Transverse colon (tissue), 4 donors: Measurements from ENCODE around the gene WIPF1. TPM values are rescaled to one million over a fixed set of nuclear protein-coding genes. Genes with fewer than 3 reads are reported as not detected.

Experiments
- DNase-seq: peaks from one replicate; pipeline ENCODE4 v3.0.0-alpha.2; 2019
- H3K27ac ChIP-seq, 4 donors: fragments of 200-600 bp; sonication (generic); 2 replicates each; pipeline ENCODE4 v1.5.1; 2016 to 2018; ENCODE audit warnings: inconsistent platforms in 4 of 4
- H3K27me3 ChIP-seq: fragments of 200-600 bp; sonication (generic); 2 replicates; pipeline ENCODE4 v1.5.1; 2017; ENCODE audit warnings: inconsistent platforms
- H3K36me3 ChIP-seq, 4 donors: fragments of 200-600 bp; sonication (generic); 2 replicates each; pipeline ENCODE4 v1.5.1; 2017 to 2019; ENCODE audit warnings: inconsistent platforms in 4 of 4
- H3K4me1 ChIP-seq, 4 donors: fragments of 200-600 bp; sonication (generic); 2 replicates each; pipeline ENCODE4 v1.5.1; 2017 to 2020; ENCODE audit warnings: inconsistent platforms in 4 of 4
- H3K4me3 ChIP-seq, 4 donors: fragments of 200-600 bp; sonication (generic); 1 replicate in 1 of 4; 2 replicates in 3 of 4; pipeline versions ENCODE4 v1.5.1 to v1.6.1; 2017 to 2019; ENCODE audit warnings: inconsistent platforms in 4 of 4
- H3K9me3 ChIP-seq, 2 donors: fragments of 200-600 bp; sonication (generic); 2 replicates each; pipeline ENCODE4 v1.5.1; 2017 to 2019; ENCODE audit warnings: inconsistent platforms in 2 of 2
- EP300 ChIP-seq: sonication (generic); formaldehyde crosslinking; IDR thresholded peaks from one replicate; pipeline ENCODE4 v1.6.1; 2017; ENCODE audit warnings: antibody characterized with exemption, low read depth
- POLR2A ChIP-seq: fragments of 450-650 bp; IDR thresholded peaks from one replicate; pipeline ENCODE4 v1.6.1; 2016; ENCODE audit warnings: antibody characterized with exemption, mild to moderate bottlenecking, moderate library complexity
- POLR2AphosphoS5 ChIP-seq, 3 donors: sonication (generic); formaldehyde crosslinking; IDR thresholded peaks; one replicate each; pipeline ENCODE4 v1.6.1; 2016; ENCODE audit warnings: antibody characterized with exemption in 3 of 3
- WGBS, 2 donors: methylation state at CpG; one replicate each; pipeline ENCODE4 v1.1.5; 2018; ENCODE audit warnings: low coverage in 1 of 2; 5-methylcytosine and 5-hydroxymethylcytosine counted together
- in situ Hi-C, 4 donors: fragments of 200-750 bp; cut with MboI; loops; one replicate each; pipeline versions ENCODE4 v1.15.0 to v1.15.1; 2017; ENCODE audit warnings: low sequenced_read_pairs in 3 of 4, low pct_ligation_motif_present in 1 of 4, low pct_unique_long_range_greater_than_20kb in 1 of 4
- intact Hi-C: fragments of 100-400 bp; cut with DNase I; formaldehyde crosslinking; loops from one replicate; pipeline ENCODE4 v1.15.1; 2023; ENCODE audit warnings: low total_unique reads
- total RNA-seq, 4 donors: library from RNA; depleted of rRNA; stranded (reverse); fragments of >200 nt; gene quantifications; one replicate each; pipeline ENCODE4 v1.1.0, GENCODE V29; 2016
- TF ChIP-seq, protein P1 (sequence below), 5 experiments: fragments of 200-600 bp in 3 of 5; fragments of 450-650 bp in 2 of 5; sonication (generic) in 3 of 5; IDR thresholded peaks; 1 replicate in 2 of 5; 2 replicates in 3 of 5; pipeline ENCODE4 v1.5.1; 2016 to 2017; ENCODE audit warnings: antibody characterized with exemption in 5 of 5, inconsistent platforms in 3 of 5, mild to moderate bottlenecking in 2 of 5, moderate library complexity in 1 of 5

Gene WIPF1
- total RNA-seq, 4 donors from 2014 or later = 8.5 to 32.6 (median 16.1) TPM

GRCh38 chr2:174611006-174611405 is 13.4 kb upstream of the WIPF1 start:
- Histone ChIP-seq H3K4me3 (no peak overlapping the region), H3K27ac (peak overlapping the region in 2 of 4 donors; percentile 1 to 8), H3K4me1 (peaks cover 17 to 73% (median 41%) of the 10 kb centered on the region in 4 donors), H3K9me3 (no peaks in the 10 kb centered on the region), H3K36me3 (no peaks in the 10 kb centered on the region), H3K27me3 (no peaks in the 10 kb centered on the region)
- 68 to 100% methylated on average over 2 to 4 of the region's 4 CpGs for WGBS, 2 donors
- DNase-seq = no peak
- intact Hi-C loops = loop anchor here (10.0 kb wide), 1 partner anchor 74 kb away; no protein-coding TSS in a partner anchor
- in situ Hi-C loops = no loop called here
- no peak for TF ChIP-seq POLR2AphosphoS5 (IDR thresholded peaks at IDR 0.05)

DNA sequence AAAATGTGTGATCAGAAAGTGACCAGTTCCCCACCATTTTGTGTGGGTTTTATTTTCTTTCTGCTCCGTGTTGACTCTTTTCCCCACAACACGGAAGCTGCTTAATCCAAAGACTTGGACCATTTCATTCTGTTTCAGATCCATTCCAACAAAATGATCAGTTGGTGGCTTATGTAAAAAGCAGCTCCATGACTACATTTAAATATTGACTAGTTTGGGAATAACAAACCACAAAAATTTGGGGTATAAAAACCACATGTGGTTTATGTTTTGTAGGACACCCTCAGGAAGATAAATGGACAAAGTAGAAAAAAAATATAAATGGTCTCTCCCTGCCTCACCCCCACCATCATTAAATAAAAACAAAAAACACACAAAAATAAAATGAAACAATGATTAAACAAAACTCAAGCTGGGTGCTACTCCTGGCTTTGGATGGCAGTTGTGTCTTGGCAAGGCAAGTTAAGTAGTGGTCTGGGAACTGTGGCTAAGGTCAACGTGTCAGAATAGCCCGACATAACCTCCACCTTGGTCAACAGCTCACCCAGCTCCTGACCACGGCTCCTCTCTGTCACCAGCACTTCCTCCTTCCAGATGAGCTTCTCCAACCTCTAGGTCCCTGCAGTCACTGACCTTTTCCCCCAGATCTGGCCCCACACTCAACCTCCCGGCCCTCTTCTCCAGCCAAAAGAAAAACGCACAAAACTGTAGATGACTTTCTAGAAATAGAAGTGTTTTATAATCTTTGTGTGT is 12.8 kb upstream of the WIPF1 start:
- 40 to 66% methylated on average over 2 to 7 of the region's 7 CpGs for WGBS, 2 donors
- Histone ChIP-seq H3K4me1 (peaks cover 17 to 73% (median 41%) of the 10 kb centered on the region in 4 donors), H3K27ac (peak overlapping the region in 2 of 4 donors; percentile 1 to 8)

GRCh38 chr2:174609261-174609660 is 11.7 kb upstream of the WIPF1 start:
- DNase-seq = no peak
- Histone ChIP-seq H3K27ac (no peak overlapping the region), H3K27me3 (no peaks in the 10 kb centered on the region), H3K36me3 (no peaks in the 10 kb centered on the region), H3K4me3 (no peak overlapping the region), H3K9me3 (no peaks in the 10 kb centered on the region), H3K4me1 (peaks cover 17 to 61% (median 37%) of the 10 kb centered on the region in 4 donors)
- 83 to 90% methylated on average over 1 to 4 of the region's 4 CpGs for WGBS, 2 donors
- intact Hi-C loops = no loop called here
- TF ChIP-seq POLR2A = no peak
- no peak for TF ChIP-seq EP300
- TF ChIP-seq POLR2AphosphoS5 (IDR thresholded peaks at IDR 0.05) = no peak
- TF ChIP-seq, protein P1, sequence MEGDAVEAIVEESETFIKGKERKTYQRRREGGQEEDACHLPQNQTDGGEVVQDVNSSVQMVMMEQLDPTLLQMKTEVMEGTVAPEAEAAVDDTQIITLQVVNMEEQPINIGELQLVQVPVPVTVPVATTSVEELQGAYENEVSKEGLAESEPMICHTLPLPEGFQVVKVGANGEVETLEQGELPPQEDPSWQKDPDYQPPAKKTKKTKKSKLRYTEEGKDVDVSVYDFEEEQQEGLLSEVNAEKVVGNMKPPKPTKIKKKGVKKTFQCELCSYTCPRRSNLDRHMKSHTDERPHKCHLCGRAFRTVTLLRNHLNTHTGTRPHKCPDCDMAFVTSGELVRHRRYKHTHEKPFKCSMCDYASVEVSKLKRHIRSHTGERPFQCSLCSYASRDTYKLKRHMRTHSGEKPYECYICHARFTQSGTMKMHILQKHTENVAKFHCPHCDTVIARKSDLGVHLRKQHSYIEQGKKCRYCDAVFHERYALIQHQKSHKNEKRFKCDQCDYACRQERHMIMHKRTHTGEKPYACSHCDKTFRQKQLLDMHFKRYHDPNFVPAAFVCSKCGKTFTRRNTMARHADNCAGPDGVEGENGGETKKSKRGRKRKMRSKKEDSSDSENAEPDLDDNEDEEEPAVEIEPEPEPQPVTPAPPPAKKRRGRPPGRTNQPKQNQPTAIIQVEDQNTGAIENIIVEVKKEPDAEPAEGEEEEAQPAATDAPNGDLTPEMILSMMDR (IDR thresholded peaks at IDR 0.05) = no peak
- in situ Hi-C loops = no loop called here

More for the DNA sequence above, 12.8 kb upstream of the WIPF1 start:
- TF ChIP-seq POLR2A = no peak
- TF ChIP-seq, protein P1 (IDR thresholded peaks at IDR 0.05) = no peak
- no peak for TF ChIP-seq POLR2AphosphoS5 (IDR thresholded peaks at IDR 0.05)
- no peak for TF ChIP-seq EP300
- DNase-seq = no peak
- intact Hi-C loops (loop anchor here (10.0 kb wide), 1 partner anchor 74 kb away; no protein-coding TSS in a partner anchor), in situ Hi-C loops (no loop called here)
- Histone ChIP-seq H3K9me3 (no peaks in the 10 kb centered on the region), H3K4me3 (no peak overlapping the region), H3K27me3 (no peaks in the 10 kb centered on the region), H3K36me3 (no peaks in the 10 kb centered on the region)

- Histone ChIP-seq H3K4me1 (peaks cover 17 to 57% (median 33%) of the 10 kb centered on the region in 4 donors), H3K36me3 (no peaks in the 10 kb centered on the region), H3K27me3 (no peaks in the 10 kb centered on the region), H3K27ac (peak overlapping the region in 1 of 4 donors; percentile 63), H3K4me3 (no peak overlapping the region), H3K9me3 (no peaks in the 10 kb centered on the region)
- TF ChIP-seq, protein P1 (IDR thresholded peaks at IDR 0.05) = no peak
- no peak for TF ChIP-seq POLR2A
- no peak for TF ChIP-seq EP300
- TF ChIP-seq POLR2AphosphoS5 (IDR thresholded peaks at IDR 0.05) = no peak
- DNase-seq = no peak
- in situ Hi-C loops (no loop called here), intact Hi-C loops (no loop called here)
Observed at GRCh38 chr2:174608866-174609214, 11.2 kb upstream of the WIPF1 start.
